Upper lobe of left lung (tissue), 6 donors: ENCODE data around the gene PTPRS. TPM values are rescaled to one million over a fixed set of nuclear protein-coding genes. Genes with fewer than 3 reads are reported as not detected.

Experiments used
- ATAC-seq, 2 donors: fragments of 200-7000 bp; cut with Tn5 transposase; one replicate each; pipeline ENCODE4 v1.9.1; 2022; ENCODE audit warnings: mild to moderate bottlenecking in 2 of 2, moderate library complexity in 2 of 2; ENCODE audit not compliant: low FRiP score in 2 of 2
- DNase-seq, 2 donors: peaks; one replicate each; pipeline ENCODE4 v3.0.0-alpha.2; 2019 to 2020
- H3K27ac ChIP-seq, 4 donors: fragments of 200-600 bp; sonication (generic); one replicate each; pipeline ENCODE4 v1.5.1; 2016 to 2019
- H3K27me3 ChIP-seq, 4 donors: fragments of 200-600 bp; sonication (generic); one replicate each; pipeline ENCODE4 v1.5.1; 2017 to 2019
- H3K36me3 ChIP-seq, 4 donors: fragments of 200-600 bp; sonication (generic); one replicate each; pipeline ENCODE4 v1.5.1; 2016 to 2019
- H3K4me1 ChIP-seq, 4 donors: fragments of 200-600 bp; sonication (generic); one replicate each; pipeline ENCODE4 v1.5.1; 2018 to 2019
- H3K4me3 ChIP-seq, 4 donors: fragments of 200-600 bp; sonication (generic); one replicate each; pipeline ENCODE4 v1.5.1; 2017 to 2019; ENCODE audit warnings: mild to moderate bottlenecking in 2 of 4, moderate library complexity in 1 of 4
- H3K9me3 ChIP-seq, 4 donors: fragments of 200-600 bp; sonication (generic); one replicate each; pipeline ENCODE4 v1.5.1; 2018 to 2019
- EP300 ChIP-seq, 4 donors: sonication (generic); formaldehyde crosslinking; IDR thresholded peaks; one replicate each; pipeline ENCODE4 v1.5.1; 2017; ENCODE audit warnings: antibody characterized with exemption in 4 of 4, control low read depth in 2 of 4
- POLR2A ChIP-seq, 4 donors: fragments of 450-650 bp; IDR thresholded peaks; one replicate each; pipeline ENCODE4 v1.5.1; 2016 to 2017; ENCODE audit warnings: antibody characterized with exemption in 4 of 4, mild to moderate bottlenecking in 2 of 4
- POLR2AphosphoS5 ChIP-seq, 2 donors: sonication (generic); formaldehyde crosslinking; IDR thresholded peaks; one replicate each; pipeline ENCODE4 v1.5.1; 2017; ENCODE audit warnings: antibody characterized with exemption in 2 of 2
- WGBS, 2 donors: methylation state at CpG; one replicate each; pipeline ENCODE4 v1.1.5; 2017 to 2018; 5-methylcytosine and 5-hydroxymethylcytosine counted together
- total RNA-seq, 6 donors: library from RNA; depleted of rRNA in 4 of 6; stranded (reverse); fragments of >200 nt in 4 of 6; gene quantifications; one replicate each; pipeline versions ENCODE4 v1.1.0 to v1.2.1, GENCODE V29; 2016 to 2021
- TF ChIP-seq, protein P1 (sequence below), 6 experiments: fragments of 450-650 bp in 4 of 6; fragments of 200-600 bp in 2 of 6; sonication (generic) in 2 of 6; IDR thresholded peaks; one replicate each; pipeline ENCODE4 v1.5.1; 2016 to 2019; ENCODE audit warnings: antibody characterized with exemption in 6 of 6
- donor health status: DM: no; HTN: no; CAD: no; lungs with moderate emphysema.
- donor health status: DM: no; HTN: yes; CAD: no; lungs with severe emphysema.

PTPRS gene
- total RNA-seq, 6 donors from 2014 or later: 85.6 to 325 (median 146) TPM

DNA sequence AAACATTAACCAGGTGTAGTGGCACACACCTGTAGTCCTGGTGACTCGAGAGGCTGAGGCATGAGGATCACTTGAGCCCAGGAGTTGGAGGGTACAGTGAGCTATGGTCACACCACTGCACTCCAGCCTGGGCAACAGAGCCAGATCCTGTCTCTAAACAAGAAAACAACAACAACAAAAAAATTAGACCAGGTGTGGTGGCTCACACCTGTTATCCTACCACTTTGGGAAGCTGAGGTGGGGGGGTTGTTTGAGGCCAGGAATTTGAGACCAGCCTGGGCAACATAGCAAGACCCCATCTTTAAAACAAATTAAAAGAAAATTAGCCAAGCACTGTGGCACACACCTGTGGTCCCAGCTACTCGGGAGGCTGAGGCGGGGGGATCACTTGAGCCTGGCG lies 20.8 kb upstream of the PTPRS start:
- H3K36me3 ChIP-seq: no peaks in the 10 kb centered on the region
- ATAC-seq (no peak), DNase-seq (no peak)
- no peaks in the 10 kb centered on the region for H3K27me3 ChIP-seq
- WGBS, 2 donors: 85 to 87% methylated on average over 4 of the region's 4 CpGs
- H3K4me3 ChIP-seq: no peak overlapping the region
- no peak overlapping the region for H3K27ac ChIP-seq
- no peaks in the 10 kb centered on the region for H3K9me3 ChIP-seq
- H3K4me1 ChIP-seq: no peaks in the 10 kb centered on the region
- no peak for TF ChIP-seq EP300 (IDR thresholded peaks at IDR 0.05)
- TF ChIP-seq, protein P1, sequence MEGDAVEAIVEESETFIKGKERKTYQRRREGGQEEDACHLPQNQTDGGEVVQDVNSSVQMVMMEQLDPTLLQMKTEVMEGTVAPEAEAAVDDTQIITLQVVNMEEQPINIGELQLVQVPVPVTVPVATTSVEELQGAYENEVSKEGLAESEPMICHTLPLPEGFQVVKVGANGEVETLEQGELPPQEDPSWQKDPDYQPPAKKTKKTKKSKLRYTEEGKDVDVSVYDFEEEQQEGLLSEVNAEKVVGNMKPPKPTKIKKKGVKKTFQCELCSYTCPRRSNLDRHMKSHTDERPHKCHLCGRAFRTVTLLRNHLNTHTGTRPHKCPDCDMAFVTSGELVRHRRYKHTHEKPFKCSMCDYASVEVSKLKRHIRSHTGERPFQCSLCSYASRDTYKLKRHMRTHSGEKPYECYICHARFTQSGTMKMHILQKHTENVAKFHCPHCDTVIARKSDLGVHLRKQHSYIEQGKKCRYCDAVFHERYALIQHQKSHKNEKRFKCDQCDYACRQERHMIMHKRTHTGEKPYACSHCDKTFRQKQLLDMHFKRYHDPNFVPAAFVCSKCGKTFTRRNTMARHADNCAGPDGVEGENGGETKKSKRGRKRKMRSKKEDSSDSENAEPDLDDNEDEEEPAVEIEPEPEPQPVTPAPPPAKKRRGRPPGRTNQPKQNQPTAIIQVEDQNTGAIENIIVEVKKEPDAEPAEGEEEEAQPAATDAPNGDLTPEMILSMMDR (IDR thresholded peaks at IDR 0.05): no peak
- no peak for TF ChIP-seq POLR2A (IDR thresholded peaks at IDR 0.05)
- TF ChIP-seq POLR2AphosphoS5 (IDR thresholded peaks at IDR 0.05): no peak

DNA sequence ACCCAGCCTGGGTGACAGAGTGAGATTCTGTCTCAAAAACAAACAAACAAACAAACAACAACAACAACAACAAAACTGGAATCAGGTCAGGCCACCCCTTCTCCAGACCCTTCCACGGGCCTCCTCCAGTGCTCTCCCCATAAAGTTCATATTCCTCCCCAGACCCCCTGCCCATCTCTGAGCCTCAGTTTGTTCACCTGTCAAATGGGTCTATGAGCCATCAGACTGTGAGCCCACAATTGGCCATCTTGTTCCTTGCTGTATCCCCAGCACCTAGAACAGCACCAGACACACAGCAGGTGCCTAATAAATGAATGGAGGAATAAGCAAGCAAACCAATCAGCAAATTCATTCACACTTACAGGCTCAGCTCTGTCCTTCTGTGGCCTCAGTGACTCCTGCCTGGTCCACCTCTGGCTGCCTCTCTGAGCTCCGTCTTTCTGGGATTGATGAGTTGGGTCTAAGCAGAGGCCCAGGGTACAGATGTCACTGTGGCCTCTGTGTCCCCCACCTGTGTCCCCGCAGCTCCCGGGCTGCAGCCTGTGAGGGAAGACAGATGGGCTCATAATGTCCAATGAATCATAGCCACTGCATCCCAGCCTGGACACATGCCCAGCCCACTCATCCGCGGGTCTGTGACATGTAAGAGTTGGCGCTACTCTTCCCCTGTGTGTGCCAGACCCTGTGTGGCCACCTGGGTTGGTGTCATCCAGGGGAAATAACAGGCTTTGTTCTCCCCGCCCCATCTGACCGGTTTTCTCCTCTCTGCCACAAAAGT lies 19.6 kb upstream of the PTPRS start:
- ATAC-seq: no peak
- no peak overlapping the region for H3K27ac ChIP-seq
- TF ChIP-seq POLR2A (IDR thresholded peaks at IDR 0.05) (no peak), EP300 (IDR thresholded peaks at IDR 0.05) (no peak), POLR2AphosphoS5 (IDR thresholded peaks at IDR 0.05) (no peak)
- TF ChIP-seq, protein P1 (IDR thresholded peaks at IDR 0.05): no peak
- no peaks in the 10 kb centered on the region for H3K9me3 ChIP-seq
- WGBS, 2 donors: 51 to 54% methylated on average over 2 to 9 of the region's 9 CpGs
- no peak overlapping the region for H3K4me3 ChIP-seq
- H3K36me3 ChIP-seq: no peaks in the 10 kb centered on the region
- no peaks in the 10 kb centered on the region for H3K4me1 ChIP-seq
- DNase-seq: no peak
- no peaks in the 10 kb centered on the region for H3K27me3 ChIP-seq

DNA sequence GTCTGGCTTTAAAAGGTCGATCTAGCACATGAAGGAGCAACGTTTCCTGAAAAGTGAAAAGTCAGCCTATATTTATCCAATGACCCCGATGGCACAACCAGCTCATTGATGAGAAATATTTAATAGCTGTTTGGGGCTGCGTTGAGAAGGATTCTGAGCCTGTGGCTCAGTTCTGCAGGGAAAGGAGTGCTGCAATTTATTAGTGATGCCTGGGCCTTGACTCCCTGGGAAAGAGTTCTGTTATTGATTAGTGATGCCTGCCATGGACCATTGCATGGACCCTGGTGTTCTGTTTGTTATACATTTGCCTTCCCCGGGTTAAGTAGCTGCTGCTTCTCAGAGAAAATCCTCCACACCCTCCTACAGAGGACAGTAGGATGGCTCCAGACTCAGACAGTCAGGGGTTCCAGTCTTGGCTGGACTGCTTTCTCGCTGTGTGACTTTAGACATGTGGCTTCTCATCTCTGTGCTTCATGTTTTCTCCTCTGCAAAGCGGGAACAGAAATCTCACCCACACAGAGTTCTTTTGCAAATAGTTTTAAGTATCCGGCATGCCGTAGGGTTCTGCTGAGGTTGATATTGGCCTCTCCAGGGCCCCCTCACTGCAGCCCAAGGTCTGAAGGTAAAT lies 17.7 kb upstream of the PTPRS start:
- H3K36me3 ChIP-seq: no peaks in the 10 kb centered on the region
- H3K9me3 ChIP-seq: no peaks in the 10 kb centered on the region
- no peak for DNase-seq
- H3K4me3 ChIP-seq: no peak overlapping the region
- no peaks in the 10 kb centered on the region for H3K4me1 ChIP-seq
- no peak for ATAC-seq
- WGBS, 2 donors: 57 to 61% methylated on average over 9 of the region's 9 CpGs
- no peaks in the 10 kb centered on the region for H3K27me3 ChIP-seq
- H3K27ac ChIP-seq: no peak overlapping the region
- TF ChIP-seq POLR2A (IDR thresholded peaks at IDR 0.05): no peak
- TF ChIP-seq, protein P1 (IDR thresholded peaks at IDR 0.05): no peak
- no peak for TF ChIP-seq POLR2AphosphoS5 (IDR thresholded peaks at IDR 0.05)

DNA sequence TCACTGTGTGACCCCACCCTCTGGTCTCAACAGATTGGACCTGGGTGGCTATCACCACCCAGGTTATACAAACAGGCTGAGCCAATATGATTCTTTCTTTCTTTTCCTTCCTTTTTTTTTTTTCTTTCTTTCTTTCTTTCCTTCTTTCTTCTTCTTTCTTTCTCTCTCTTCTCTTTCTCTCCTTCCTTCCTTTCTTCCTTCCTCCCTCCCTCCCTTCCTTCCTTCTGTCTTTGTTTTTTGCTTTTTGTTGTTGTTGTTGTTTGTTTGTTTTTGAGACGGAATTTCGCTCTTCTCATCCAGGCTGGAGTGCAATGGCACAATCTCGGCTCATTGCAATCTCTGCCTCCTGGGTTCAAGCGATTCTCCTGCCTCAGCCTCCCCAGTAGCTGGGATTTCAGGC lies 17.0 kb upstream of the PTPRS start:
- Histone ChIP-seq H3K36me3 (no peaks in the 10 kb centered on the region), H3K27ac (no peak overlapping the region), H3K4me3 (no peak overlapping the region), H3K27me3 (no peaks in the 10 kb centered on the region), H3K9me3 (no peaks in the 10 kb centered on the region), H3K4me1 (no peaks in the 10 kb centered on the region)
- TF ChIP-seq POLR2A (IDR thresholded peaks at IDR 0.05) (no peak), EP300 (IDR thresholded peaks at IDR 0.05) (no peak), POLR2AphosphoS5 (IDR thresholded peaks at IDR 0.05) (no peak)
- TF ChIP-seq, protein P1 (IDR thresholded peaks at IDR 0.05): no peak
- DNase-seq: no peak
- no peak for ATAC-seq
- 65 to 73% methylated on average over 4 of the region's 4 CpGs for WGBS, 2 donors
